ENCODE results near the gene SLC16A6.

DNA sequence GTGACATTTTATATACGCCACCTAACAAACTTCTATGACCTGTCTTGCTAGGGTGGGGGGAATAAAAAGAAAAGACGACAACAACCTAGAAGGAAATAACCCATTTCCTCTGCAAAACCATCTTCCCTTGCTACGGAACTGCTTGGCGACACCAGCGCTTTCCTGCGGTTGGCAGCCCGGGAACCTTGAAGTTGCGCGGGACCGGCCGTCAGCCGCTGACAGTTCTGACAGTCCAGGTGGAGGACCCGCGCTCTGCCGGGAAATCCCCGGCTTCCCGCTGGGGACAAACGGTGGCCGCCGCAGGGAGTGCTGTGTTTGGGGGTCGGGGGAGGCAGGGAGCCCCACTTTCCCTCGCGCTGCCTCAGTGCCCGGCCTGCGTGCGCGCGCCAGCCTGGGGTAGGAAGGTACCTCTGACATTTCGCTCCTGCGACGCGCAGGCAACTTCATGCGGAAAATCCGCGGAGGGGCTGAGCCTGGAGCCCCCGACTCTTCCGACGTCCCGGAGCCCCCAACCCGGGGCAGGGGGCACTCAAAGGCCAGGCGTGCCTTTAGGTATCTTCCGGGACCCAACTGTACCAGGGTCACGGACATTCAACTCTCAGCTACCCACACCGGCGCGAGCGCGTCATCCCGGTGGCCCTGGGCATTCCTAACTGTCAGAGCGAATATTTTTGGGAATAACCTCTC, 516 bp downstream of the SLC16A6 start:
- TF ChIP-seq, protein P1, sequence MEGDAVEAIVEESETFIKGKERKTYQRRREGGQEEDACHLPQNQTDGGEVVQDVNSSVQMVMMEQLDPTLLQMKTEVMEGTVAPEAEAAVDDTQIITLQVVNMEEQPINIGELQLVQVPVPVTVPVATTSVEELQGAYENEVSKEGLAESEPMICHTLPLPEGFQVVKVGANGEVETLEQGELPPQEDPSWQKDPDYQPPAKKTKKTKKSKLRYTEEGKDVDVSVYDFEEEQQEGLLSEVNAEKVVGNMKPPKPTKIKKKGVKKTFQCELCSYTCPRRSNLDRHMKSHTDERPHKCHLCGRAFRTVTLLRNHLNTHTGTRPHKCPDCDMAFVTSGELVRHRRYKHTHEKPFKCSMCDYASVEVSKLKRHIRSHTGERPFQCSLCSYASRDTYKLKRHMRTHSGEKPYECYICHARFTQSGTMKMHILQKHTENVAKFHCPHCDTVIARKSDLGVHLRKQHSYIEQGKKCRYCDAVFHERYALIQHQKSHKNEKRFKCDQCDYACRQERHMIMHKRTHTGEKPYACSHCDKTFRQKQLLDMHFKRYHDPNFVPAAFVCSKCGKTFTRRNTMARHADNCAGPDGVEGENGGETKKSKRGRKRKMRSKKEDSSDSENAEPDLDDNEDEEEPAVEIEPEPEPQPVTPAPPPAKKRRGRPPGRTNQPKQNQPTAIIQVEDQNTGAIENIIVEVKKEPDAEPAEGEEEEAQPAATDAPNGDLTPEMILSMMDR (IDR thresholded peaks at IDR 0.05): no peak
- TF ChIP-seq POLR2A (IDR thresholded peaks at IDR 0.05): no peak
